GM23248 (cell line): ENCODE measurements around the gene EZH2. TPM values are rescaled to one million over a fixed set of nuclear protein-coding genes. Genes with fewer than 3 reads are reported as not detected.

Experiments
- DNase-seq: peaks from one replicate; pipeline ENCODE4 v3.0.0-alpha.2; 2015
- H2AFZ ChIP-seq: fragments of 200-600 bp; sonication (generic); 2 replicates; pipeline ENCODE4 v1.6.1; 2016; ENCODE audit warnings: antibody characterized with exemption
- H3F3A ChIP-seq: fragments of 200-600 bp; sonication (generic); 2 replicates; pipeline ENCODE4 v1.6.1; 2016; ENCODE audit warnings: mild to moderate bottlenecking, antibody characterized with exemption, mixed run types; ENCODE audit not compliant: insufficient read depth
- H3K27ac ChIP-seq: fragments of 200-600 bp; sonication (generic); 2 replicates; pipeline ENCODE4 v1.5.1; 2016; ENCODE audit warnings: mild to moderate bottlenecking
- H3K27me3 ChIP-seq: fragments of 200-600 bp; sonication (generic); replicated peaks from 2 replicates; pipeline ENCODE4 v1.6.1; 2016; ENCODE audit warnings: mild to moderate bottlenecking; ENCODE audit not compliant: insufficient read depth
- H3K36me3 ChIP-seq: fragments of 200-600 bp; sonication (generic); 2 replicates; pipeline ENCODE4 v1.6.1; 2016; ENCODE audit warnings: low read depth, mild to moderate bottlenecking
- H3K4me1 ChIP-seq: fragments of 200-600 bp; sonication (generic); 2 replicates; pipeline ENCODE4 v1.6.1; 2016; ENCODE audit warnings: mild to moderate bottlenecking; ENCODE audit not compliant: insufficient read depth
- H3K4me2 ChIP-seq: fragments of 200-600 bp; sonication (generic); one replicate; pipeline ENCODE4 v1.6.1; 2016; ENCODE audit warnings: mild to moderate bottlenecking; ENCODE audit not compliant: unreplicated experiment
- H3K4me3 ChIP-seq: fragments of 200-600 bp; sonication (generic); 2 replicates; pipeline ENCODE4 v1.5.1; 2016; ENCODE audit warnings: mild to moderate bottlenecking
- H3K79me2 ChIP-seq: fragments of 200-600 bp; sonication (generic); 2 replicates; pipeline ENCODE4 v1.6.1; 2016; ENCODE audit warnings: mild to moderate bottlenecking; ENCODE audit not compliant: insufficient read depth
- H3K9ac ChIP-seq: fragments of 200-600 bp; sonication (generic); 2 replicates; pipeline ENCODE4 v1.6.1; 2016; ENCODE audit warnings: mild to moderate bottlenecking
- H3K9me2 ChIP-seq: fragments of 200-600 bp; sonication (generic); 2 replicates; pipeline ENCODE4 v1.6.1; 2016; ENCODE audit warnings: mixed run types, mild to moderate bottlenecking, moderate library complexity; ENCODE audit not compliant: insufficient read depth
- H3K9me3 ChIP-seq: fragments of 200-600 bp; sonication (generic); one replicate; pipeline ENCODE4 v1.6.1; 2017; ENCODE audit warnings: low read depth
- H4K20me1 ChIP-seq: fragments of 200-600 bp; sonication (generic); 2 replicates; pipeline ENCODE4 v1.6.0; 2016; ENCODE audit not compliant: insufficient read depth
- EZH2 ChIP-seq: fragments of 200-600 bp; sonication (generic); IDR thresholded peaks from 2 replicates; pipeline ENCODE4 v1.6.1; 2018; ENCODE audit warnings: antibody characterized with exemption, mild to moderate bottlenecking; ENCODE audit not compliant: insufficient read depth, poor library complexity, severe bottlenecking
- EZH2phosphoT487 ChIP-seq: fragments of 200-600 bp; sonication (generic); IDR thresholded peaks from 2 replicates; pipeline ENCODE4 v1.6.1; 2018; ENCODE audit warnings: antibody characterized with exemption, moderate library complexity, mild to moderate bottlenecking, low read depth; ENCODE audit not compliant: insufficient read depth
- WGBS, 2 experiments: methylation state at CpG; one replicate each; pipeline ENCODE4 v1.1.6; 2015 to 2017; ENCODE audit warnings: low lambda C conversion rate in 2 of 2, low coverage in 1 of 2; ENCODE audit errors: missing lambda C conversion rate in 2 of 2; 5-methylcytosine and 5-hydroxymethylcytosine counted together
- in situ Hi-C: fragments of 300-500 bp; cut with MboI; formaldehyde crosslinking; loops from 2 replicates; pipeline ENCODE4 v1.15.0; 2020
- polyA plus RNA-seq: library from polyadenylated mRNA; unstranded; fragments of >200 nt; fragmentation: Nextera tagmentation; extraction: Ambion mirVana; gene quantifications from 2 replicates; pipeline ENCODE4 v1.2.1, GENCODE V29; 2016
- total RNA-seq: library from RNA; depleted of rRNA; stranded (reverse); fragments of >200 nt; shearing (Covaris generic); gene quantifications from 2 replicates; pipeline ENCODE4 v1.2.3, GENCODE V29; 2014

The EZH2 gene
- total and polyA plus RNA-seq, 2 experiments from 2014 or later = 7.6 to 9.6 TPM

GRCh38 chr7:148814922-148815559 is 69.0 kb downstream of the EZH2 start:
- Histone ChIP-seq H3K27me3 (no peaks in the 10 kb centered on the region), H3K27ac (no peak overlapping the region), H3F3A (peaks cover 17% of the 10 kb centered on the region; the same call in 1 of the 2 replicates), H3K36me3 (peaks cover 8% of the 10 kb centered on the region; the same call in 1 of the 2 replicates), H3K9me3 (no peaks in the 10 kb centered on the region), H3K4me1 (peaks cover 8% of the 10 kb centered on the region), H3K4me2 (no peak overlapping the region), H3K9me2 (no peaks in the 10 kb centered on the region), H3K4me3 (no peak overlapping the region), H4K20me1 (no peaks in the 10 kb centered on the region), H2AFZ (no peak overlapping the region), H3K9ac (no peak overlapping the region), H3K79me2 (no peaks in the 10 kb centered on the region)
- TF ChIP-seq EZH2phosphoT487 (no peak), EZH2 (no peak)
- DNase-seq = no peak
- in situ Hi-C loops = no loop called here
- 83 to 86% methylated on average over 10 of the region's 10 CpGs for WGBS, 2 experiments

GRCh38 chr7:148813890-148814289 is 70.2 kb downstream of the EZH2 start:
- no peak overlapping the region for H3K27ac ChIP-seq
- WGBS, 2 experiments = 91 to 93% methylated on average over 9 of the region's 9 CpGs
- peaks cover 9% of the 10 kb centered on the region; the same call in 1 of the 2 replicates for H3K36me3 ChIP-seq

GRCh38 chr7:148811892-148812291 is 72.2 kb downstream of the EZH2 start:
- Histone ChIP-seq H3K9me3 (no peaks in the 10 kb centered on the region), H3K9ac (no peak overlapping the region), H3K4me1 (no peaks in the 10 kb centered on the region), H3K9me2 (no peaks in the 10 kb centered on the region), H4K20me1 (no peaks in the 10 kb centered on the region), H3K27ac (no peak overlapping the region), H3K27me3 (no peaks in the 10 kb centered on the region), H2AFZ (no peak overlapping the region), H3K4me2 (no peak overlapping the region), H3K36me3 (peaks cover 7% of the 10 kb centered on the region; the same call in 1 of the 2 replicates), H3F3A (peaks cover 5% of the 10 kb centered on the region; the same call in 1 of the 2 replicates), H3K79me2 (no peaks in the 10 kb centered on the region), H3K4me3 (no peak overlapping the region)
- no peak for DNase-seq
- in situ Hi-C loops = no loop called here
- TF ChIP-seq EZH2 = no peak
- TF ChIP-seq EZH2phosphoT487 = no peak
- WGBS, 2 experiments = 85 to 91% methylated on average over 4 of the region's 4 CpGs

More at GRCh38 chr7:148813890-148814289, 70.2 kb downstream of the EZH2 start:
- Histone ChIP-seq H3K9me2 (no peaks in the 10 kb centered on the region), H3K4me3 (no peak overlapping the region), H3F3A (peaks cover 6% of the 10 kb centered on the region; the same call in 1 of the 2 replicates), H3K27me3 (no peaks in the 10 kb centered on the region), H3K4me2 (no peak overlapping the region), H3K9ac (no peak overlapping the region), H4K20me1 (no peaks in the 10 kb centered on the region), H3K9me3 (no peaks in the 10 kb centered on the region), H2AFZ (no peak overlapping the region), H3K79me2 (no peaks in the 10 kb centered on the region), H3K4me1 (no peaks in the 10 kb centered on the region)
- DNase-seq = no peak
- TF ChIP-seq EZH2phosphoT487 (no peak), EZH2 (no peak)
- in situ Hi-C loops = no loop called here

GRCh38 chr7:148809856-148810255 is 74.2 kb downstream of the EZH2 start:
- 75 to 77% methylated on average over 4 of the region's 4 CpGs for WGBS, 2 experiments
- peaks cover 5% of the 10 kb centered on the region; the same call in 1 of the 2 replicates for H3K36me3 ChIP-seq
- in situ Hi-C loops = no loop called here

More at GRCh38 chr7:148809856-148810255, 74.2 kb downstream of the EZH2 start:
- no peak overlapping the region for H2AFZ ChIP-seq
- H3K9me3 ChIP-seq = no peaks in the 10 kb centered on the region
- no peak overlapping the region for H3K4me2 ChIP-seq
- H3K27ac ChIP-seq = no peak overlapping the region
- peaks cover 5% of the 10 kb centered on the region; the same call in 1 of the 2 replicates for H3F3A ChIP-seq
- no peaks in the 10 kb centered on the region for H3K27me3 ChIP-seq
- TF ChIP-seq EZH2 (no peak), EZH2phosphoT487 (no peak)
- no peak overlapping the region for H3K9ac ChIP-seq
- H3K4me3 ChIP-seq = no peak overlapping the region
- no peaks in the 10 kb centered on the region for H3K79me2 ChIP-seq
- DNase-seq = no peak
- H3K9me2 ChIP-seq = no peaks in the 10 kb centered on the region
- H3K4me1 ChIP-seq = no peaks in the 10 kb centered on the region
- no peaks in the 10 kb centered on the region for H4K20me1 ChIP-seq
